ENCODE measurements around the gene EIF4E3.
A peak's percentile ranks its signal among the peaks of the same experiment; 100 is the strongest.

The EIF4E3 gene

GRCh38 chr3:71647751-71648150 is 77.5 kb downstream of the EIF4E3 start:
- DNase-seq (ENCODE audit: low read depth) = no peak

GRCh38 chr3:71646971-71647370 is 78.2 kb downstream of the EIF4E3 start:
- DNase-seq (ENCODE audit: low read depth) = no peak

- no peak for DNase-seq (ENCODE audit: low read depth)
Observed at GRCh38 chr3:71645140-71645539, 80.1 kb downstream of the EIF4E3 start.

- DNase-seq (ENCODE audit: low read depth) = no peak
Observed at GRCh38 chr3:71641674-71642073, 83.5 kb downstream of the EIF4E3 start.

GRCh38 chr3:71640331-71640983 is 84.7 kb downstream of the EIF4E3 start:
- no peak for DNase-seq (ENCODE audit: low read depth)

DNA sequence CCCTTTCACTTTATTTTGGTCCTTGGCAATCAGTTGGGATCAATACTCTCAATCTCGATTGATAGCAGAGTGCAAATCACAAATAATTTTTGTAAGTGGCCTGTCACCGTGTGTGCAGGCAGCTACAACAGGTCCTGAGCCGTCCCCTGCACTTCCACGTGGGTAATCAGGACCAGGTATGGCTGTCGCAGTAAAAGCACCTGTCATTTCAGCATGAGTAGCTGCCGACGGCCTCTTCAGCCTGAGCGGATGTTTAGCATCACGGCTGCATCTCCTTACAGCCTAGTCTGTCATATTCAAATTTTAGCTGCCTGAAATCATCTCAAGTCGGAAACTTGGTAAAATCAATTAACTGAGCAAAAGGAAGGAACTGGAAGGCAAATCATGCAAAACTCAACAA is 88.7 kb downstream of the EIF4E3 start:
- DNase-seq (ENCODE audit: low read depth) = no peak

- DNase-seq (ENCODE audit: low read depth) = no peak
Observed at GRCh38 chr3:71636001-71636400, 89.2 kb downstream of the EIF4E3 start.

DNA sequence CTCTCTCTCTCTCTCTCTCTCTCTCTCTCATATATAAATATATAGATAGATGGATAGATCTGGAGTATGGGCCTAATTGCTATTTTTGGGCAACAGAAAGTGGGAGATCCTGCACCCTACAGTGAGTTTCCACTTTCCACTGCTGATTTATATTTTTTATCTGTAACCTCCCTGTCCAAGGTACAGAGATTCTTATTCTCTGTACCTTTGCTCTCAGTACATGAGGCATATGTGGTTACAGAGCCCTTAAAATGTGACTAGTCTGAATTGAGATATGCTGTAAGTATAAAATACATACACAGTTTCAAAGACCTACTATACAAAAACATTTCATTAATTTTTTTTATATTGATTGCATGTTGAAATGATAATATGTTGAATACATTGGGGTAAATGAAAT is 90.5 kb downstream of the EIF4E3 start:
- no peak for DNase-seq (ENCODE audit: low read depth)

DNA sequence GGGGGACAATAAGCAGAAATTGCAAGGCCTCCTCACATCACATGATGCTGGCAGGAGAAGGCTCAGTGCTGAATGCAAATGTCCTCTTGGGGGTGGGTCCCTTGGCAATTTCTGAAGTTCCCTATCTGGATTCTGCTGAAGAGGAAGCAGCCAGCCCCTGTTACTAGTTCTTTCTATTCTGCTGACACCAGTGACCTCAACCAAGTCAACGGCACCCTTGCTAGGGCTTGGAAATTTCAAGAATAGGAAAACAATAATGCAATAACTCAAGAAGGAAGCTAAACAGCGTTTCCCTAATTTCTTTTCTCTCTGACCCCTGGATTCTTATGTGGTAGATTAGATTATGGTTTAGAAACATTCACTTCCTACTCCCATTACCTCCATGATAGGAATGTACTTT is 95.5 kb downstream of the EIF4E3 start:
- no peak for DNase-seq (ENCODE audit: low read depth)

DNA sequence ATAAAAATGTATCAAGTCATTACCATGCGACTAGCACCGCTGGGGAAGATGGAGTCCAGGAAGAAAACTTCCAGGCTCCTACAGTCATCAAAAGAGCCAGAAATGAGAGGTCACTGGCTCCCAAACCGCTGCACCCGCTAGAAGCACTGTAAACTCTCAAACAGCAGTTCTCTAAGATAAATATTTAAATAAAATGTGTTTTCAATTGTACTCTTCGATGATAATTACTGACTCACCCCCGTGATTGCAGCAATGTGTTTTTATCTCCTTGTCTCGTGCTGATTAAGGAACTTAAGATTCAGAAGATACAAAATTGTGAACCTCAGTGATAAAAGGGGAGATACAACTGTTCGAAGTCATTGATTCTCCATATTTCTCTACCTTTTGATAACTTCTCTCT is 95.9 kb downstream of the EIF4E3 start:
- peak; percentile 43 for DNase-seq (ENCODE audit: low read depth)

GRCh38 chr3:71628522-71628921 is 96.7 kb downstream of the EIF4E3 start:
- DNase-seq (ENCODE audit: low read depth) = no peak

GRCh38 chr3:71625676-71626075 is 99.5 kb downstream of the EIF4E3 start:
- DNase-seq (ENCODE audit: low read depth) = no peak

All from HS-5 (cell line).